HuH-7 (cell line): Measurements from ENCODE around the gene CHD2.

ENCODE experiments used
- DNase-seq: peaks from one replicate; pipeline ENCODE4 v3.0.0; 2011; ENCODE audit warnings: low spot score

CHD2 gene

GRCh38 chr15:92885224-92886041, 14.7 kb upstream of the CHD2 start:
- DNase-seq = no peak

GRCh38 chr15:92886042-92886537, 14.0 kb upstream of the CHD2 start:
- no peak for DNase-seq

GRCh38 chr15:92886815-92887214, 13.3 kb upstream of the CHD2 start:
- no peak for DNase-seq

- no peak for DNase-seq
Measured at GRCh38 chr15:92887869-92888268, 12.3 kb upstream of the CHD2 start.

- DNase-seq = no peak
Measured at GRCh38 chr15:92889390-92890107, 10.6 kb upstream of the CHD2 start.

GRCh38 chr15:92891533-92892200, 8.5 kb upstream of the CHD2 start:
- DNase-seq = no peak

- no peak for DNase-seq
Measured at GRCh38 chr15:92892201-92892555, 7.9 kb upstream of the CHD2 start.

GRCh38 chr15:92893200-92893599, 6.9 kb upstream of the CHD2 start:
- no peak for DNase-seq

- DNase-seq = no peak
Measured at GRCh38 chr15:92896561-92896960, 3.6 kb upstream of the CHD2 start.

- DNase-seq = no peak
Measured at GRCh38 chr15:92897620-92898019, 2.5 kb upstream of the CHD2 start.

- no peak for DNase-seq
Measured at GRCh38 chr15:92898988-92899582, 1.0 kb upstream of the CHD2 start.

- no peak for DNase-seq
Measured at GRCh38 chr15:92899601-92899947, 550 bp upstream of the CHD2 start.

- DNase-seq = no peak
Measured at GRCh38 chr15:92900731-92901071, 577 bp downstream of the CHD2 start.

GRCh38 chr15:92901072-92901761, 1.1 kb downstream of the CHD2 start:
- DNase-seq = no peak

- no peak for DNase-seq
Measured at GRCh38 chr15:92901995-92902394, 1.9 kb downstream of the CHD2 start.

GRCh38 chr15:92902737-92903593, 2.8 kb downstream of the CHD2 start:
- DNase-seq = no peak

GRCh38 chr15:92903631-92903965, 3.5 kb downstream of the CHD2 start:
- no peak for DNase-seq

- peak; percentile 89 for DNase-seq
Measured at GRCh38 chr15:92903966-92904721, 4.0 kb downstream of the CHD2 start.

- DNase-seq = no peak
Measured at GRCh38 chr15:92904722-92905571, 4.8 kb downstream of the CHD2 start.

GRCh38 chr15:92906020-92906419, 5.9 kb downstream of the CHD2 start:
- DNase-seq = no peak
